ENCODE data around the gene DPP9.

DPP9 gene

DNA sequence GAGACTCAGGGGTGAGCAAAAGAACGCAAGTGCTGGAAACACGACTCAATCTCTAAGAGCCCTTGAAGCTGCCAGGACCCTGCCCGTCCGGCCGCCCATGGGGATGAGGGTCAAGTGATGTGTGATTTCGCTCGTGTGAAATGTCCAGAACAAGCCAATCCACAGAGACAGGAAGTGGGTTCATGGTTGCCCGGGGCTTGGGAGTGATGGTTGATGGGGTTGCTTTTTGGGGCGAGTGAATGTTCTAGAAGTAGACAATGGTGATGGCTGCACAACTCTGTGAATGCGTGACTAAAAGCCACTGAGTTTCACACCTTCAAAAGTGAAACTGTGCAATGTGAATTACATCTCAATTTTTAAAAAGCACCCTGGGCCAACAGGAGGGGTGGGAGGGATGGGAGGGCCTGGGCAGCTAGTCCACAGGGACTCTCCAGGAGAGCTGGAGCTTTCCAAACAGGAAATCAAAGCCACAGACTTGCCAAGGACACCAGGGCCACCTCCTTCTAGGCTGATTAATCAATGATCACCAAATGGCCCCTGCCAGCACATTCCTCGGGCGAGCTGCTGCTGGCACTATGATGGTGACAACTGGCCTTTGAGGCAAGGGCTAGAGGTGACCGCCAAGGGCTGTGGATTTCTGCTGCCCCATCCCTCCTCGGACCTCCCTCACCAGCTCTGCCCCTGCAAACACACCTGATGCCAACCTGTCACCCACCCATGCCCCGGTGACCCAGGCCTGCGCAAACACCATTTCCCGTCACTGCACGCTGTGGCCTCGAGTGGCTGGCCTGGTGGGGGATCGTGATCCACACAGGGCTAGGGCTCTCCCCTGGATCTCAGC, 14.0 kb downstream of the DPP9 start:
- no peak for DNase-seq (ENCODE audit: low spot score)

DNA sequence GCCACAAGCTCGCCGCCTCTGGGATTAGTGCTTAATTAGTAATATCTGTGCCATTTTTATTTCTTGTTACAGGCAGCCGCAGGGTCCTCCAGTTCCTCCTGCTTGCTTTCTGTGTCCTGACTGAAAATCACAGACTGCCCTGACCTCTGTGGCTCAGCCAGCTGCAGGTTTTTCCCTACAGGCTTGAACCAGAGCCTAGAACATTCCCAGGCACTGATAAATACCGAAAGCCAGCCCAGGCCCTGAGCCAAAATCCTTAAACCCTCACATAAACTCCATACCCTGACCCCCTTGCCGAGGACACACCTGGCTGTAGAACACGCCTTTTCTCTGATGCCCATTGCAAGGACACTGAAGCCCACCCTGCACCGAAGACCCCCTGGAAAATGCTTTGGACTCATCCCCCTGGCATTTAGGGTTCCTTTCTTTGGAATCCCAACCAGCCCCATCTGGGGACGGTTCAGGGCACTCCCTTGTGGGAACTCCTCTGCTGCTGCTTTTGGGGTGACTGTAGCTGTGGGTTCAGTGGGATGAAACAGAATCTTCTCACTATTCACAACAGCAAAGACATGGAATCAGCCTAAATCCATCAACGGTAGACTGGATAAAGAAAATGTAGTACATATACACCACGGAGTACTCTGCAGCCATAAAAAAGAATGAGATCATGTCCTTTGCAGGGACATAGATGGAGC, 15.5 kb downstream of the DPP9 start:
- no peak for DNase-seq (ENCODE audit: low spot score)

DNA sequence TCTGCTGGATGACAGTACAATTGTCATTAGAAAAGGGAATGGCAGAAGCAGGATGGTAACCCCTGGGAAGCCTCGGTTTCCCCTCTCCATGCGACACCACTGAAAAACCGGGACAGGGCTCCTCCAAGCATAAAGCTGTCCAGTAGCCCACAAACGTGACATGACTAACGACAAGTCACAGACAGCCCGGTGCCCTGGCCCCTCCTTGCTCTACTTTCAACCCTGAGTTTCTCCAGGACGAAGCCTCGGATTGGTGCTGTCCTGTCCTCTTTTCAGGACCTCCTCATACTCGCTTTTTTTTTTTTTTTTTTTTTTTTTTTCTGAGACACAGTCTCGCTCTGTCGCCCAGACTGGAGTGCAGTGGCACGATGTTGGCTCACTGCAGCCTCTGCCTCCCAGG, 16.3 kb downstream of the DPP9 start:
- no peak for DNase-seq (ENCODE audit: low spot score)

DNA sequence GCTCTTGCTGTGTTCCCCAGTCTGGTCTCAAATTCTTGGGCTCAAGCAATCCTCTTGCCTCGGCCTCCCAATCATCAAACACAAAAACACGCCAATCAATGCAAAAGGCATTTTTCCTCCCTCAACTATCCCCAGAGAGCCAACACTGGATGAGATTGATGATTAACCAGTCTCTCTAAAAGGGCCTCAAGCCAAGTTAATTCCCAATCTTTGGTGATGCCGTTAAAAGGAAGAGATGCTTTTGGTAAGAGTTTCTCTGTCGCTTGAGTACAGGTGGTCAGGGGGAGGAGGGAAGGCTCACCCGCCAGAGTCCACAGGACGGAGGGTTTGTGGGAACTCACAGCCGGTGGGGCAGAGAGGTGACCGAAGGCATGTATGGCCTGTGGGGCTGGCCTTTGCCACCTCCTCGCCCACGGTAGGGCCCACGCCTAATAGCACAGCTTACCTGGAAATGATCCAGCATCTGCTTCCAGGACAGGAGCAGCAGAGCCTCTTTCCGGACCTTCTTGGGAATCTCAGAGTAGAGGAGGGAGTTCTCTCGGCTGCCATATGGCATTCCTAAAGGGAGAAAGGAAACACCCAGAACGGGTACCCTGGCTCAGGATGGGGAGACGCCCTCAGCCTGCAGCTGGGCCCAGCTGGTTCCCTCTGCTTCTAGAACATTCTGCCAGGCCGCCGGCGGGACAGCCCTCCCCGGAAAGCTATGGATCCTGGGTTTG, 18.1 kb downstream of the DPP9 start:
- DNase-seq (ENCODE audit: low spot score) = no peak

DNA sequence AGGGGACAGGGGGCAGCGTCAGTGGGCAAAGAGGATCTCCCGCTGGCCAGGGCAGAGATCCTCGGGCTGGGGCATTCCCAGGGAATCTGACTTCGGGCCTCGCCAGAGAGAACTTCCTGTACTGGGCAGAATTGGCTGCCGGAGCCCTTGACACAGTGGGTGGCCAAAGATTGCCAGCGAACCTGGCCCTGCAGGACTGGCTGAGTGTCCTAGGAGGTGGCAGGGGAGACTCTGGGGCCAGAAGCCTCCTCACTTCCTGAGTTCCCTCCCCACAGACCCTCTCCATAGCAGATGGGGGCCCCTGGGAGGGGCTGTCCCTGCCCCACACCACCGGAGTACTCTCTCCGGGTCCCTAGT, 19.3 kb downstream of the DPP9 start:
- DNase-seq (ENCODE audit: low spot score) = no peak

DNA sequence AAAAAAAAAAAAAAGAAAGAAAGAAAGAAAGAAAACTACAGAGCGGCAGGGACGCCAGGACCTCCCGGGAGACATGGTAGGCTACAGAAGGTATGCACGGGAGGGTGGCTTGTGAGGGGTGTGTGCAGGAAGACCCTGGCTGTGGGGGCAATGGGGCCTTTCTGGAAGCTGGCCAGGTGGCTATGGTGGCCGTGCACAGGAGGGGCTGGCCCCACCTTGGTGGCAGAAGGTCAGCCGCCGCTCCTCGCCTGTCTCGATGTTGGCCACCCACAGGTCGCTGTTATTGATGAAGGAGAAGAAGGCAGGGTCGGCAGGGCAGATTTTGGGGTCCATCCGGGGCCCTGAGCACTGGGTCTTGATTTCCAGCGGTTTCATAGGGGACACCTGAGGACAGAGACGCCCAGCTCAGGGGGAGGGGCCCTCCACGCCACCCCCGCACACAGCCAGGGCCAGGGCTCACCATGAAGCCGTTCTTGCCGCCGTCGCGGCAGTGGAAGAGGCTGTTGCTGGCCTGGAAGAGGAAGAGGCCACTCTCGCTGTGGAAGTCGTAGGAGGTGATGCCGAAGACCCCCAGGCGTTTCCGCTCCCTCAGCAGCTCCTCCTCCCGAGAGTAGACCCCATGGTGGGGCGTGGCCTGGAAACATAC, 19.8 kb downstream of the DPP9 start:
- DNase-seq (ENCODE audit: low spot score) = no peak

DNA sequence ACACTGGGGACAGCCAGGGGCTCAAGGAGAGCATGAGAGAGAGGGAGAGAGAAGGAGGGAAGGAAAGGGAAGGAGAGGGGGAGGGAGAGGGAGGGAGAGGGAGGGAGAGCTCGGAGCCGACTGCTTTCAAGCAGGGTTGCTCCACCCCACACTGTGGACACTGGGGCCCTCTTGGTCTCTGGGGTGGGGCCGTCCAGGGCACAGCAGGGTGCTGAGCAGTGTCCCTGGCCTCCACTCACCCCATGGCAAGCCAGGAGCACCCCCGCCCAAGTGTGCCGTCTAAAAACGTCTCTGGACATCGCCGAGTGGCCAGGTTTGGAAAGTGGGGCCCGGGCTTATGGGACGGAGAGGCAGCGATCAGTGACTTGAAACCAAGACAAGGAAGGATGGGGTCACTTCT, 20.9 kb downstream of the DPP9 start:
- no peak for DNase-seq (ENCODE audit: low spot score)

DNA sequence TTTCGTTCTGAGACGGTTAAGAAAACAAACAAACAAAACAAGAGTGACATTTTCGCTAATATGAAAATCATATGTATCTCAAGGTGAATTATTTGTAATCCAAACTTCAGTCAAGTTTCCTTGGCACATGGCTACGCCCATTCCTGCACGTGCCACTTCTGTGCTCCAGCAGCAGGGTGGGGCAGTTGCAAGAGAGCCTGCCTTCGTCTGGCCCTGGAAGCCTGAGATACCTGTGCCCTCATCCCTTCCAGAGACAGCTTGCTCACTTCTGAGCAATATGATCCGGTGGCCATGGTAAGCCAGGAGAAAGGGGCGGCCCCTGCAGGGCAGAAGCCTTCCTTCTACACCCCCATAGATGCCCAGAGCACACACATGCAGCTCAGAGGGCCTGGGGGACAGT, 22.1 kb downstream of the DPP9 start:
- DNase-seq (ENCODE audit: low spot score) = no peak

DNA sequence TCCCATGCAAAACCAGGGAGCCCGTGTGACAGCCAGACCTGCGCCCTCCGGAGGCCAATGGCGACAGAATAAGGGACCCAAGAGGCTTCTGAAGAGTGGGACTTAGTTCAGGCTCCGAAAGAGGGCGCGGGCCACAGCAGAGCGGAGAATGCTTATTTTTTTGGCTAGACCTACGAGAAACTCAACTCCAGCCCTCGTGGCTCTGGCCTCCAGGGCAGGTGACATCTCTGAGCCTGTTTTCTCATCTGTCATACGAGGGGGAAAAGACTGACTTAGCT, 23.0 kb downstream of the DPP9 start:
- DNase-seq (ENCODE audit: low spot score) = no peak

DNA sequence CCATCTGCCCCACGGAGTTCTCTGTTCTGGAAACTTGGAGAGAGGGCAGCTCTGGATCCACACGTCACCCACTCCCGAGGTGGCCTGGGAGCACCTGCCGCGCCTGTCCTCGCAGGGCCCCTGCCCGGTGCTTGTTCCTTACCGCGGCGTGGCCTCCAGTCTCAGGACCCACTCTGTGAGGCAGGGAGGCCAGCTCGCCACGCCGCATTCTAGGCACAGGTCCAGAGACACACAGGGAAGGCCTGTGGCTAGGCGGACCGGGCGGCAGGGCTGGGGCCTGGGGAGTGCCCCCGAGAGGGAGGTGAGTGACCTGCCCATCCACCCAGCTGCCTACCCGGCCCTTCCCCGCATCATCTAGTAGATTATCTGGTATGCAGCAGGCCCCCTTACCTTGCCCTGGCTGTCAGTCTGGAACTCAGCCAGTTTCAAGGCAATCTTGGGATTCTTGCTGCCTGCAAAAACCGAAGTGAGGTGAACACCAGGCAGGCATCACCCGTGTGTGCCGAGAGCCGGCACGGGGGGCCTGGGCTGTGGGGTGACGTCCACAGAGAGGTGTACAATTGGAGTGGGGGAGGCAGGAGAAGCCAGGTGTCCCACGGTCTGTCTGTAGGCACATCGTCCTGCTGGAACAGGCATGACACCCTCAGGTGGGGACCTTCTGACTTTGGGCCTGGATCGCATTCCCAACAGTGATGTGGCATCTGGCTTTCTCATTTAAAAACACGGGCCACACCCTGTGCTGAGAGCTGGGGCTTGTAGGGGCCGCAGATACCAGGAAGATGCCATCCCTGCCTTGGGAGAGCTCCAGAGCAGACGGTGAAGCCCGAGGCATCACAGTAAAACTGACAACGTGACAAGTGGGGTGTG, 23.6 kb downstream of the DPP9 start:
- DNase-seq (ENCODE audit: low spot score) = no peak

DNA sequence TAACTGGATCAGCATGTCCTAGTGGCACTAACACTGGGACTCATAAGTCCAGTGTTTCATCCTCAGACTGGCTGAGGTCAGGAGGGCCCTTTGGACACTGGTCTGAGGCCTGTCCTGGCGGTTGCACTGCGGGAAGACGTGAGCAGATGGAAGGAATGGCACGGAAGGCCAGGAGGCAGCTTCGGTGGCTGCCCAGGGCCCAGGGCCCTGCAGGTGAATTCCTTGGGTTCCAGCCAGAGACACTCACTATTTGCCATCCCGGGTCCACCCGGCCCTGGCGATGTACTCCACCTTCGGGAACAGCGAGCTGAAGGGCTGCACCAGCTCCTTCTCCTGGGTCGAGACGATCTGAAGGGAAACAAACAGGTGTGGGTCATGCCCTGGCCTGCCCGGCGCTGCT, 26.3 kb downstream of the DPP9 start:
- no peak for DNase-seq (ENCODE audit: low spot score)

DNA sequence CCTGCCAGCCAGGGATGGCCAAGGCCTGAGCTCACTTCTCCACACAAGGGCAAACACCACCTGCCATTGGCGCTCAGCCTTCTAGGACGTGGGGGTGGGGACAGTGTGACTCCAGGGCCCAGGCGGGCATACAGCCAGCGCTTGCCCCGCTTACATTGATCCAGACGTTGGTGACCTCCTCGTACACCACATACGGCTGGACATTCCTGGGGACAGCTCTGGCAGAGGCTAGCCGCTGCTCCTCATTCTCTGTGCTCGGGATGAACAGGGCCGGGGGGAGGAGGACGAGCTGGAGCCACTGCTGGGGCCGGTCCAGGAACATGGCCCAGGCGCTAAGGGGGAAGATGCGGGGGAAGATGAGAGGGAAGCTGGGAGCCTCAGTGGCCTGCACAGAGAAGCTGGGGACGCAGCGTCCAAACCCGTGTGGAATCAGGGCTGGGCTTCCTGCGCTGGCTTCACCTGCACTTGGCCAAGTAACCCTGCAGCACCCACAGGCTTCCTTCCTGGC, 28.4 kb downstream of the DPP9 start:
- no peak for DNase-seq (ENCODE audit: low spot score)

DNA sequence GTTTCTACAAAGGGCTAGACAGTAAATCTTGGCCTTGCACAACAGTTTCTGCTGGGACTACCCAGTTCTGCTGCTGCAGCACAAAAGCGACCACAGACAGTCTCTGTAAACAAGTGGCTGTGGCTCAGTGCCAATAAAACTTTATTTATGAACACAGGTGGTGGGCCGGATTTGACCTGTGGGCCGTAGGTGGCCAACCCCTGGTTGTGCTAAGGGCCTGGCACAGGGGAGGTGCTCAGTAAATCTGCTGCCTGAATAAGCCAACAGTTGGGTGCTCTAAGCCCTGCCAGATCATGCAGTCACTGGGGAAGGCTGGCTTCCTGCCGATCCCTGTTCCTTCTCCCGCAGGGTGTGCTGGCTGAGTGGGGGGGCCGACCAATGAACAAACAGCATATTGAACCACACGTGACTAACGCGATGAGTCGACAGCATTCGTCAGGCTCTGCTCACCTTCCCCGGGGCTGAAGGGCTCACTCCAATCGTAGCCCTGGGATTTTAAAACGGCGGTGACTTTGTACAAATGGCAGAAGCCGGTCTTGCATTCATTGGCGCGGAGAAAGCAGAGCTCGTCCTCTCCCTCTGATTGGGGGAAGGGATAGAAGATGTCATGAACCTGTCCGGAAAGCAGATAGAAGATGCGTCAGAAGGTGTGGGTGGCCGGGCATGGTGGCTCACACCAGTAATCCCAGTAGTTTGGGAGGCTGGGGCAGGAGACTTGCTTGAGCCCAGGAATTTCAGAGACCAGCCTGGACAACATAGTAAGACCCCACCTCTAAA, 29.2 kb downstream of the DPP9 start:
- DNase-seq (ENCODE audit: low spot score) = no peak

DNA sequence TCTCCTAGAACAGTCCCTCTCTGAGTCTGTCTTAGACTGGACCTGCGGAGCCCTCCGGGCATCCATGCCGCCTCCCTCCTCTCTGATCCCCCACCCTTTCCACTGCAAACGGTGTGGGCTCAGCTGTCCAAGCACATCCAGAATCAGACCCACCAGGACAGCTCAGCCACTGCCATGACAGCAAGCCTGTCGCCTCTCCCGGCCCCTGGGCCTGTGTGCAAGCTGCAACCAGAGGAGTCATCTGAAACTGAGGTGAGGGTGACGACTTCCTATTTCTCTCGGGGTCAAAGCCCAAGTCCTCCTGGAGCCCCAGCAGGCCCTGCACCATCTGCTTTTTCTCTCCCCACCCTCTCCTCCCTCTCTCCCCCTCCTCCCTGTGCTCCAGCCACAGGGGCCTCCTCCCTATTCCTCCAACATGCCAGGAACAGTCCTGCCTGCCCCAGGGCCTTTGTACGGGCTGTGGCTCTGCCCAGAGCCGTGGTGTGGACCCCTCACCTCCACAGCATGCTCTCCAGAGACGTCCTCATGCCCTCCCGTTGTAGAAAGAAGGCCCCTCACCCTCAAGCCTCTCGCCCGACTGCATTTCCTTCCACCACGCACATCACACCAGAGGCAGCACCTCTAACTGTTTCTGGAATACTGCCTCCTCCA, 30.0 kb downstream of the DPP9 start:
- DNase-seq (ENCODE audit: low spot score) = no peak

DNA sequence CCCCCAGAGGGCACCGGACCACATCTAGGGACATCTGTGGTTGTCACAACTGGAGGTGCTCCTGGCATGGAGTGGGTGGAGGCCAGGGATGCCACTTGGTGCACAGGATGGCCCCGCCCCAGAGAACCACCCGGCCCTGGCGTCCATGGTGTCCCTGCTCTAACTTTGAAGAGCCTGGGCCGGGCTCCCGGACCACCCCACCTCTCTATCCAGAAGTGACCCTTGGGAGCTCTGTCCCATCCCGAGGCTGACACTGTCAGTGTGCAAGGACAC, 30.6 kb downstream of the DPP9 start:
- no peak for DNase-seq (ENCODE audit: low spot score)

DNA sequence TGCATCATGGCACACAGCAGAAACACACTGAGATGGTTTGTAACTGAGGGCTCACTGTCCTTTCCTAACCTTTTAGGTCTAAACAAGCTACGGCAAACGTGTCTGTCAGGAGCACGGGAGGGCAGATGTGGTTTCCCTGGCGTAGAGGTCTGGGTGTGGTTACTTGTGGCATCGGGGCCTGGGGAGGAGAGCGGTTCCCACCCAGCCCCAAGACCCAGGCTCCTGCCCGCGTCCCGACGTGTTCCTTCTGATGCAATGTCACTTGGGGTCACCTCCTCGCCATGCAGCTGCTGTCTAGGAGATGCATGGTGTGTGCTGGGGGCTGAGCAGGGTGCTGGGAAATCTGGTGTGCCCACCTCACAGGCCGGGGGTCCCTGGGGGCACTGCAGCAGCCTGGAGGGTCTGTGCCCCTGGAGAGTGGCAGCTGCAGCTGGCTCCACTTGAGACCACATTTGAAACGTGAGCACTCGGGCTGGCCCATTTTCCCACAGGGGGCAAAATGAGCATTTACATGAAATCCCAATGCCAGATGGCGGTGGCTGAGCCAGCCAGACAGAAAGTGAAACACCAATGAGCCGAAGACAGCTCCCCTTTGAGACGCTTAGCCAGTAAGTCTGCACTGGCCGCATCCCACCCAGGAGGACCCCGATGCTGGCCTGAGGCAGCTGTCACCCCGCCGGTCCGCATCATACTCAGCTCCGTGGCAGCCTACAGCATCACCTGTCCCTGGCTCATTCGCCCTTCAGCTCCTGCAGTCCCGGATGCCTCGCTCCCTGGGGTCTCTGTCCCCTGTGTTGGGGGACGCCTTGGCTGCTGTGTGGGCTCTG, 31.2 kb downstream of the DPP9 start:
- no peak for DNase-seq (ENCODE audit: low spot score)

DNA sequence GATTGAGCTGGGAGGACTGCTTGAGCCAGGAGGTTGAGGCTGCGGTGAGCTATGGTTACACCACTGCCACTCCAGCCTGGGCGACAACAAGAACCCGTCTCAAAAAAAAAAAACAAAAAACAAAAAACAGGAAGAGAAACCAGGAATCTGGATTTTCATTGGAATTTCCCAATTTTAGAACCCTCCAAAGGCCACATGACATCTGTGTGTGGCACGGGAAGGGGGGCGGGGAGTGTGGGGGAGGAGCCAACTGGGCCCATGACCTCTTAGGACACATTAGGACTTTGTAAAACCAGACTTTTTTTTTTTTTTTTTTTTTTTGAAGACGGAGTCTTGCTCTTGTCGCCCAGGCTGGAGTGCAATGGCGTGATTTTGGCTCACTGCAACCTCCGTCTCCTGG, 32.3 kb downstream of the DPP9 start:
- no peak for DNase-seq (ENCODE audit: low spot score)

DNA sequence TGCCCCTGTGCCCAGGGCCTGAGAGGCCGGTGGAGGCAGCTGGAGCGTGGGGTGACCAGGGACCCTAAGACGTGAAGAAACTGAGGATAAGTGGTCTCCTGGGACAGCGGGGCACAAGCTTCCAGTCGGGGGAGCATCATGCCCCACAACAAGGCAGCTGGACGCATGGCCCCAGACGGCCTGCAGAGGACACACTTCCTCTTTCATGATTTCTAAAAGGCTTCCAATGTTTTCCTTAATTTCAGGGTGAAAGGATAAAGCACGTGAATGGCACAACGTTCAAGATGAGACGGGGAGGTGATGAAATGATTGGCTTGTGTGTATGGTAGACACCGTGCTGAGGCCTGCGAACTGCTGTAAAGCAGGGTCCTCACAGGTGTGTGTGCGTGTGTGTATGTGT, 33.3 kb downstream of the DPP9 start:
- DNase-seq (ENCODE audit: low spot score) = no peak

DNA sequence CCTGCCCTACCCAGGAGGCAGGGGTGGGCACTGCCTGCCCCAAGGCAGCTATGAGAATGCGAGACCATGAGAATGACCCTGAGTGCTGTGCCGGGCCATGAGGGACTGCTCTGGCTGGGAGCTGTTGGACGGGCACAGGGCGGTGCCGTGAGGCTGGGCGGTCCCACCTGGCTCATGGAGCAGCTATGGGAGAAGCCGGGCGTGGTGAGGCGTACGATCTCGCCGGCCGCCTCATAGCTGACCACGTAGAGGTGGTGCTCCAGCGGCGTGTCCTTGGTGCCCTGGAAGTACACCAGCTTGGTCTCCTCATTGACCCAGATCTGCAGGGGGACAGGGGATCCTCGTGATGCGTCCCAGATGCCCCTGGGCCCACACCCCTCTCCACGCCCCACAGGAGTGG, 34.2 kb downstream of the DPP9 start:
- no peak for DNase-seq (ENCODE audit: low spot score)

DNA sequence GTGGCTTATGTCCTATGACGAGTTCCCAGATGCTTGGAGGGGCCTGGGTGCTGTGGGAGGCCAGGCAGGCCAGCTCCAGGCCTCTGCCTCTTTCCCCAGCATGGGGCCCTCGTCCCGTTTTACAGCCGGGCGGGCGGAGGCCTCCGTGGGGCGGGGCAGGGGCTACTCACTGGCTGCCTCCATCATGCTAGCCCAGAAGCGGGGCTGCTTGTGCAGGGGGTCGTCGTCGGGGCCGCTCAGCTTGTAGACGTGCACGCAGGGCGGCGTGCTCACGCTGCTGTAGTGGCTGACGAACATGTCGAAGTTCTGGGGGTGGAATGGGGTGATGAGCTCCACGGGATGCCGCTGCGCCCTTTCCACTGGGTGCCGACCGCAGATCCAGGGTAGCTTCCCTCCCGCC, 35.1 kb downstream of the DPP9 start:
- DNase-seq (ENCODE audit: low spot score) = no peak
